ENCODE measurements around the gene SRRD.

GRCh38 chr22:26436903-26437515 is 46.7 kb upstream of the SRRD start:
- no peak for TF ChIP-seq CTCF (IDR thresholded peaks at IDR 0.05; ENCODE audit: insufficient read depth, low read length, poor library complexity, severe bottlenecking)
- no peak for TF ChIP-seq EZH2phosphoT487 (conservative IDR thresholded peaks at IDR 0.05; ENCODE audit: low read length)

All from SU-DHL-6 (cell line).